ENCODE measurements around the gene DTWD2.

- no peak for TF ChIP-seq CTCF (IDR thresholded peaks at IDR 0.05)
- TF ChIP-seq POLR2A (IDR thresholded peaks at IDR 0.05), result no peak
Measured at GRCh38 chr5:119028575-119028974, 40.2 kb upstream of the DTWD2 start.

All from right lobe of liver (tissue), 4 donors.